ENCODE measurements around the gene DENND5B.

DNA sequence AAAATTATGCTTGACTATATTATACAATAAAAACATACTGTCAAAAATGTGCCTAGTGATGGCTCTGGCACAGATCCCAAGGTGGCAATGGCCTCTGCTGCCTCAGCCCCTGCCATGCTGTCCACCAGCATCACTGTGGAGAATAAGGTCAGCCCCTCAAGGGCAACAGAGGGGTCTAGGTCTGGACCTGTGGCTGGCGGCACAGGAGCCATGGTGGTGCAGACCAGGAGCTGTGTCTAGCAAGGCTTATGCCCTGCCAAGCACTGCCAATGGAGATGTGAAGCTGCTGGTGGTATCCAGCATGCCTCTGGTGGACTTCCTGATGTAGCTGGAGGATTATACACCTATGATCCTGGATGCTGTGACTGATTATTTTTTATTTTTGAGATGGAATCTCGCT, 125.9 kb downstream of the DENND5B start:
- TF ChIP-seq, protein P1, sequence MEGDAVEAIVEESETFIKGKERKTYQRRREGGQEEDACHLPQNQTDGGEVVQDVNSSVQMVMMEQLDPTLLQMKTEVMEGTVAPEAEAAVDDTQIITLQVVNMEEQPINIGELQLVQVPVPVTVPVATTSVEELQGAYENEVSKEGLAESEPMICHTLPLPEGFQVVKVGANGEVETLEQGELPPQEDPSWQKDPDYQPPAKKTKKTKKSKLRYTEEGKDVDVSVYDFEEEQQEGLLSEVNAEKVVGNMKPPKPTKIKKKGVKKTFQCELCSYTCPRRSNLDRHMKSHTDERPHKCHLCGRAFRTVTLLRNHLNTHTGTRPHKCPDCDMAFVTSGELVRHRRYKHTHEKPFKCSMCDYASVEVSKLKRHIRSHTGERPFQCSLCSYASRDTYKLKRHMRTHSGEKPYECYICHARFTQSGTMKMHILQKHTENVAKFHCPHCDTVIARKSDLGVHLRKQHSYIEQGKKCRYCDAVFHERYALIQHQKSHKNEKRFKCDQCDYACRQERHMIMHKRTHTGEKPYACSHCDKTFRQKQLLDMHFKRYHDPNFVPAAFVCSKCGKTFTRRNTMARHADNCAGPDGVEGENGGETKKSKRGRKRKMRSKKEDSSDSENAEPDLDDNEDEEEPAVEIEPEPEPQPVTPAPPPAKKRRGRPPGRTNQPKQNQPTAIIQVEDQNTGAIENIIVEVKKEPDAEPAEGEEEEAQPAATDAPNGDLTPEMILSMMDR (IDR thresholded peaks at IDR 0.05): no peak
- TF ChIP-seq POLR2AphosphoS5 (IDR thresholded peaks at IDR 0.05): no peak
- no peak for TF ChIP-seq POLR2A (IDR thresholded peaks at IDR 0.05)
